Endothelial cell of umbilical vein (primary cell): Measurements from ENCODE around the gene MYCT1. TPM values are rescaled to one million over a fixed set of nuclear protein-coding genes. Genes with fewer than 3 reads are reported as not detected.

Experiments used
- BruUV-seq: library from RNA; stranded (reverse); fragments of 400-500 nt; replicated peaks from 2 replicates; lab custom pipeline; 2021; lab: Mats Ljungman, UMichigan
- CTCF ChIA-PET: fragments of 300-600, 350-600 bp; sonication (Branson Sonifier 250); formaldehyde crosslinking; loops from one replicate; lab custom pipeline; 2021; ENCODE audit warnings: antibody characterized with exemption, inconsistent platforms; lab: Charles Lee
- POLR2A ChIA-PET: fragments of 300-600, 350-600 bp; sonication (Branson Sonifier 250); formaldehyde crosslinking; loops from one replicate; lab custom pipeline; 2021; ENCODE audit warnings: antibody characterized with exemption, inconsistent platforms; lab: Charles Lee
- DNase-seq: peaks from one replicate; pipeline ENCODE4 v3.0.0-alpha.2; 2011; ENCODE audit warnings: low read depth, low spot score
- FAIRE-seq: peaks from 2 replicates; lab custom pipeline; 2011; peaks lifted over from hg19 to GRCh38; lab: Jason Lieb, UNC
- H2AFZ ChIP-seq: 2 replicates; pipeline ENCODE4 v1.6.0; 2012; ENCODE audit warnings: low read depth, low read length, control low read depth, inconsistent platforms
- H3K27ac ChIP-seq: 2 replicates; pipeline ENCODE4 v1.5.1; 2011; ENCODE audit warnings: low read depth, mild to moderate bottlenecking, control low read depth, low read length, moderate library complexity; ENCODE audit not compliant: insufficient read depth
- H3K27me3 ChIP-seq, 2 experiments: 2 replicates each; pipeline versions ENCODE4 v1.6.0 to v1.6.1; 2011; ENCODE audit warnings: low read length in 2 of 2, mixed read lengths in 1 of 2; ENCODE audit not compliant: control insufficient read depth in 2 of 2, insufficient read depth in 2 of 2
- H3K36me3 ChIP-seq, 2 experiments: 2 replicates in 1 of 2; 3 replicates in 1 of 2; pipeline ENCODE4 v1.5.1; 2011; ENCODE audit warnings: low read length in 2 of 2, mild to moderate bottlenecking in 1 of 2, moderate library complexity in 1 of 2; ENCODE audit not compliant: control insufficient read depth in 2 of 2, insufficient read depth in 2 of 2; ENCODE audit errors: extremely low read depth in 1 of 2
- H3K4me1 ChIP-seq: 3 replicates; pipeline ENCODE4 v1.5.1; 2011; ENCODE audit warnings: mild to moderate bottlenecking, low read length; ENCODE audit not compliant: control insufficient read depth, insufficient read depth; ENCODE audit errors: extremely low read depth
- H3K4me2 ChIP-seq: 2 replicates; pipeline ENCODE4 v1.6.1; 2011; ENCODE audit warnings: low read length, control low read depth, mixed read lengths; ENCODE audit not compliant: insufficient read depth
- H3K4me3 ChIP-seq, 3 experiments: fragments of 200-600 bp in 1 of 3; sonication (generic), shearing (Covaris generic) in 1 of 3; replicated peaks in 1 of 3; 2 replicates each; pipeline ENCODE4 v1.5.1; 2011 to 2016; ENCODE audit warnings: control low read depth in 3 of 3, low read length in 3 of 3, mild to moderate bottlenecking in 2 of 3, inconsistent platforms in 1 of 3, low read depth in 1 of 3, moderate library complexity in 1 of 3; ENCODE audit not compliant: insufficient read depth in 1 of 3
- H3K79me2 ChIP-seq: 2 replicates; pipeline ENCODE4 v1.6.0; 2012; ENCODE audit warnings: low read length, inconsistent platforms; ENCODE audit not compliant: control insufficient read depth, insufficient read depth
- H3K9ac ChIP-seq: replicated peaks from 2 replicates; pipeline ENCODE3; 2011; ENCODE audit warnings: low read length, control low read depth; ENCODE audit not compliant: insufficient read depth; ENCODE audit errors: extremely low read depth
- H3K9me1 ChIP-seq: replicated peaks from 3 replicates; pipeline ENCODE4 v1.6.0; 2011; ENCODE audit warnings: mild to moderate bottlenecking, low read length; ENCODE audit not compliant: control insufficient read depth, insufficient read depth; ENCODE audit errors: extremely low read depth
- H3K9me3 ChIP-seq: replicated peaks from 2 replicates; pipeline ENCODE4 v1.5.1; 2012; ENCODE audit warnings: low read length, inconsistent platforms; ENCODE audit not compliant: control insufficient read depth, insufficient read depth
- H4K20me1 ChIP-seq: replicated peaks from 2 replicates; pipeline ENCODE3; 2011; ENCODE audit warnings: mild to moderate bottlenecking, low read length; ENCODE audit not compliant: control insufficient read depth, insufficient read depth; ENCODE audit errors: extremely low read depth
- CTCF ChIP-seq, 2 donors: IDR thresholded peaks; 1 replicate in 1 of 2; 2 replicates in 1 of 2; pipeline ENCODE4 v1.5.1; 2011; ENCODE audit warnings: low read length in 2 of 2, mild to moderate bottlenecking in 2 of 2, moderate library complexity in 2 of 2, control low read depth in 1 of 2, inconsistent platforms in 1 of 2, low read depth in 1 of 2; ENCODE audit not compliant: insufficient read depth in 1 of 2; ENCODE audit errors: extremely low read depth in 1 of 2
- EZH2 ChIP-seq: IDR thresholded peaks from 2 replicates; pipeline ENCODE4 v1.6.1; 2012; ENCODE audit warnings: borderline replicate concordance, low read depth, mild to moderate bottlenecking, moderate library complexity, low read length, inconsistent platforms; ENCODE audit not compliant: severe bottlenecking
- FOS ChIP-seq: IDR thresholded peaks from 2 replicates; pipeline ENCODE4 v1.6.1; 2011; ENCODE audit warnings: mild to moderate bottlenecking, low read length, moderate library complexity, borderline replicate concordance; ENCODE audit not compliant: insufficient read depth
- GATA2 ChIP-seq: IDR thresholded peaks from 2 replicates; pipeline ENCODE4 v1.7.0; 2011; ENCODE audit warnings: low read depth, mild to moderate bottlenecking, moderate library complexity, mixed read lengths, low read length; ENCODE audit not compliant: insufficient read length, insufficient read depth
- JUN ChIP-seq: IDR thresholded peaks from 2 replicates; pipeline ENCODE4 v1.6.1; 2011; ENCODE audit warnings: borderline replicate concordance, low read depth; ENCODE audit not compliant: insufficient read length, insufficient read depth
- MYC ChIP-seq: IDR thresholded peaks from one replicate; pipeline ENCODE4 v1.6.1; 2011; ENCODE audit warnings: mild to moderate bottlenecking, low read depth, low read length
- POLR2A ChIP-seq: IDR thresholded peaks from 2 replicates; pipeline ENCODE4 v1.6.1; 2012; ENCODE audit warnings: low read depth, mild to moderate bottlenecking, control low read depth, low read length
- POLR2AphosphoS5 ChIP-seq: IDR thresholded peaks from 2 replicates; pipeline ENCODE4 v1.6.1; 2012; ENCODE audit warnings: low read depth, mild to moderate bottlenecking, control low read depth, low read length, moderate library complexity; ENCODE audit not compliant: insufficient read depth
- dilution Hi-C: fragments of 300-500 bp; cut with MboI; formaldehyde crosslinking; loops from one replicate; pipeline ENCODE4 v1.15.0; 2019; ENCODE audit warnings: low sequenced_read_pairs; ENCODE audit not compliant: extremely low pct_ligation_motif_present
- intact Hi-C: fragments of 100-400 bp; cut with micrococcal nuclease; formaldehyde crosslinking; loops from one replicate; pipeline ENCODE4 v1.10.0; 2022
- polyA plus RNA-seq, 4 experiments: library from polyadenylated mRNA; depleted of rRNA in 3 of 4; stranded (reverse) in 3 of 4; unstranded in 1 of 4; fragments of >200 nt; gene quantifications; 2 replicates each; pipeline versions ENCODE4 v1.2.1 to v1.2.3, GENCODE V29; 2011 to 2012; ENCODE audit warnings: missing spikeins in 1 of 4
- total RNA-seq: library from RNA; stranded (reverse); gene quantifications from 2 replicates; pipeline ENCODE4 v1.2.3, GENCODE V29; 2021
- TF ChIP-seq, protein P1 (sequence below): IDR thresholded peaks from 2 replicates; pipeline ENCODE4 v1.6.1; 2011; ENCODE audit not compliant: insufficient read depth, insufficient read length

Gene MYCT1
- total and polyA plus RNA-seq, 2 donors (not counting 3 experiments of a cell fraction or from before 2014, with no cell fraction given) = 110 to 119 TPM

GRCh38 chr6:152696522-152696921, 1.2 kb upstream of the MYCT1 start:
- peak; percentile 44 for FAIRE-seq
- peak overlapping the region; percentile 75 for H3K4me2 ChIP-seq
- dilution Hi-C loops = no loop called here

More at GRCh38 chr6:152696522-152696921, 1.2 kb upstream of the MYCT1 start:
- DNase-seq = peak; percentile 88
- POLR2A ChIA-PET = interaction anchor here (3.5 kb wide), 1 partner anchor 25 kb away, joined by 25 read pairs; no protein-coding TSS in a partner anchor
- no peaks in the 10 kb centered on the region for H3K9me1 ChIP-seq
- no peaks in the 10 kb centered on the region for H3K27me3 ChIP-seq
- peak overlapping the region; percentile 92 for H3K27ac ChIP-seq
- no peak overlapping the region for H3K4me3 ChIP-seq
- peaks cover 37% of the 10 kb centered on the region for H3K79me2 ChIP-seq
- H3K9me3 ChIP-seq = no peaks in the 10 kb centered on the region
- no peak overlapping the region for H2AFZ ChIP-seq
- no peaks in the 10 kb centered on the region for H3K36me3 ChIP-seq
- peak overlapping the region; percentile 99 for H3K9ac ChIP-seq
- intact Hi-C loops = loop anchor here (2.0 kb wide), 2 partner anchors 60 to 212 kb away; partner anchors contain the start of gene SYNE1
- TF ChIP-seq POLR2AphosphoS5 (peak; percentile 66), CTCF (IDR thresholded peaks at IDR 0.05; ENCODE audit: extremely low read depth in 1 of 2, insufficient read depth in 1 of 2, low read depth in 1 of 2, low read length in 2 of 2) (no peak), MYC (no peak), EZH2 (no peak), GATA2 (peak; percentile 14), JUN (peak; percentile 57), FOS (peak; percentile 70), POLR2A (peak; percentile 60)
- TF ChIP-seq, protein P1, sequence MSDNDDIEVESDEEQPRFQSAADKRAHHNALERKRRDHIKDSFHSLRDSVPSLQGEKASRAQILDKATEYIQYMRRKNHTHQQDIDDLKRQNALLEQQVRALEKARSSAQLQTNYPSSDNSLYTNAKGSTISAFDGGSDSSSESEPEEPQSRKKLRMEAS = no peak
- CTCF ChIA-PET = interaction anchor here (1.1 to 3.0 kb wide), 5 partner anchors 10 to 252 kb away, joined by 3 to 29 read pairs (median 5); no protein-coding TSS in a partner anchor
- BruUV-seq = no TSS peak
- no peaks in the 10 kb centered on the region for H4K20me1 ChIP-seq
- H3K4me1 ChIP-seq = peaks cover 33% of the 10 kb centered on the region
